Heart right ventricle (tissue), 16 donors: ENCODE data around the gene FAM168A. TPM values are rescaled to one million over a fixed set of nuclear protein-coding genes. Genes with fewer than 3 reads are reported as not detected.

Experiments
- ATAC-seq, 8 donors: fragments of 200-7000 bp; cut with Tn5 transposase; one replicate each; pipeline ENCODE4 v1.9.1; 2020; ENCODE audit warnings: mild to moderate bottlenecking in 8 of 8, moderate library complexity in 8 of 8, moderate number of reproducible peaks in 1 of 8
- DNase-seq, 2 donors: peaks; one replicate each; pipeline ENCODE4 v3.0.0-alpha.2; 2020
- H3K27ac ChIP-seq, 10 donors: fragments of 200-600 bp; sonication (generic) in 2 of 10; one replicate each; pipeline versions ENCODE4 v1.5.0 to v1.8.0; 2020 to 2022; ENCODE audit warnings: mild to moderate bottlenecking in 3 of 10
- H3K27me3 ChIP-seq, 7 donors: fragments of 200-600 bp; one replicate each; pipeline ENCODE4 v1.8.0; 2021 to 2022; ENCODE audit warnings: mild to moderate bottlenecking in 2 of 7
- H3K36me3 ChIP-seq, 9 donors: fragments of 200-600 bp; sonication (generic) in 1 of 9; one replicate each; pipeline versions ENCODE4 v1.5.0 to v1.8.0; 2020 to 2022; ENCODE audit warnings: mild to moderate bottlenecking in 2 of 9
- H3K4me1 ChIP-seq, 9 donors: fragments of 200-600 bp; sonication (generic) in 1 of 9; one replicate each; pipeline versions ENCODE4 v1.5.0 to v1.8.0; 2020 to 2022; ENCODE audit warnings: mild to moderate bottlenecking in 4 of 9
- H3K4me3 ChIP-seq, 10 donors: fragments of 200-600 bp; sonication (generic) in 2 of 10; one replicate each; pipeline versions ENCODE4 v1.5.0 to v1.8.0; 2020 to 2022; ENCODE audit warnings: mild to moderate bottlenecking in 7 of 10, moderate library complexity in 2 of 10
- H3K9me3 ChIP-seq, 11 donors: fragments of 200-600 bp in 10 of 11; sonication (generic) in 2 of 11; one replicate each; pipeline versions ENCODE4 v1.5.0 to v1.8.0; 2013 to 2022; ENCODE audit warnings: mild to moderate bottlenecking in 2 of 11, control low read depth in 1 of 11, moderate library complexity in 1 of 11
- CTCF ChIP-seq, 9 donors: fragments of 200-600 bp; sonication (generic) in 2 of 9; IDR thresholded peaks; one replicate each; pipeline versions ENCODE4 v1.5.0 to v1.8.0; 2021 to 2022; ENCODE audit warnings: antibody characterized with exemption in 9 of 9, mild to moderate bottlenecking in 5 of 9, moderate library complexity in 1 of 9
- WGBS, 2 donors: extraction: QIAGEN DNeasy Blood & Tissue Kit; methylation state at CpG; one replicate each; pipeline ENCODE4 v1.1.7; 2013; ENCODE audit warnings: inconsistent platforms in 1 of 2; 5-methylcytosine and 5-hydroxymethylcytosine counted together
- intact Hi-C, 10 donors: fragments of 100-400 bp; cut with DNase I; formaldehyde crosslinking; loops; one replicate each; pipeline versions ENCODE4 v1.11.1 to v1.14.2; 2022
- polyA plus RNA-seq, 2 donors: library from polyadenylated mRNA; stranded (reverse); fragments of 200-250 nt; gene quantifications; one replicate each; pipeline ENCODE4 v1.2.3, GENCODE V29; 2013
- total RNA-seq, 10 donors: library from RNA; stranded (reverse); fragmentation: NEBNext Ultra II Directional in 3 of 10; extraction: Animal tissue kit (Norgen Biotek cat#: 25700) in 3 of 10; gene quantifications; one replicate each; pipeline versions ENCODE4 v1.2.1 to v1.2.4, GENCODE V29; 2021 to 2023
- donor health status: Arrhythmogenic right ventricular cardiomyopathy.
- donor health status: ischemic (EF 13 %, LVEDD 7.1; RV severe dilation, severe dysfunction).
- donor health status: healthy with polysubstance abuse.
- donor health status: DM: no; HTN: yes; CAD: no.
- donor health status: DM: no; HTN: no; CAD: no.
- donor health status: ischemic (EF 25% LVEDD 6.9; RV normal size, moderate dysfunction).
- donor health status: ischemic (EF 25% LVEDD 5.7; RV mildly dilated, moderate dysfunction).
- donor health status: healthy.
- donor health status: DM: yes; HTN: yes; CAD: no.
- donor health status: Ischemic cardiomyopathy.
- donor health status: ischemic (EF 35%, LVEDD 5.7; RV mildly dilated, moderate dysfunction).
- donor health status: nonischemic (EF 11% LVEDD 7.7; RV severe dilation, severe dysfunction).
- donor health status: DM: yes; HTN: yes; CAD: no.
- donor health status: PGD.
- donor health status: ischemic (EF 29% LVEDD 5.4; RV normal size, mild dysfunction).
- donor health status: nonischemic (EF 23%, LVEDD 6.1; RV moderate dilation, normal function).

FAM168A gene
- total and polyA plus RNA-seq, 12 donors, result 7.9 to 37.1 (median 31.8) TPM

GRCh38 chr11:73555615-73556014, 42.3 kb downstream of the FAM168A start:
- Histone ChIP-seq H3K27me3 (no peaks in the 10 kb centered on the region), H3K36me3 (no peaks in the 10 kb centered on the region), H3K4me1 (peaks cover 0 to 53% (median 41%) of the 10 kb centered on the region in 9 donors), H3K4me3 (no peak overlapping the region), H3K27ac (peak overlapping the region in 7 of 10 donors; percentile 11 to 50 (median 37)), H3K9me3 (no peaks in the 10 kb centered on the region)
- intact Hi-C loops, result loop anchor here in 1 of 10 donors (10.0 kb wide), 1 partner anchor 91 kb away; no protein-coding TSS in a partner anchor
- peak in 6 of 8 donors; percentile 57 to 91 (median 82) for ATAC-seq
- DNase-seq, result peak in 1 of 2 donors; percentile 13
- no peak for TF ChIP-seq CTCF (IDR thresholded peaks at IDR 0.05)
- 47 to 72% methylated on average over 3 of the region's 3 CpGs for WGBS, 2 donors

GRCh38 chr11:73554671-73555320, 43.1 kb downstream of the FAM168A start:
- no peak overlapping the region for H3K4me3 ChIP-seq
- peaks cover 0 to 53% (median 41%) of the 10 kb centered on the region in 9 donors for H3K4me1 ChIP-seq
- DNase-seq (no peak), ATAC-seq (peak in 1 of 8 donors; percentile 13)
- H3K27me3 ChIP-seq, result no peaks in the 10 kb centered on the region
- no peak for TF ChIP-seq CTCF (IDR thresholded peaks at IDR 0.05)
- WGBS, 2 donors, result 77 to 100% methylated on average over 1 of the region's 1 CpG
- no peaks in the 10 kb centered on the region for H3K9me3 ChIP-seq
- intact Hi-C loops, result loop anchor here in 2 of 10 donors (5.0 to 10.0 kb wide), 2 partner anchors 43 to 90 kb away; partner anchors contain the start of gene FAM168A (in 1 of the 2)
- no peaks in the 10 kb centered on the region for H3K36me3 ChIP-seq
- peak overlapping the region in 7 of 10 donors; percentile 11 to 50 (median 35) for H3K27ac ChIP-seq

GRCh38 chr11:73553266-73553665, 44.6 kb downstream of the FAM168A start:
- H3K4me1 ChIP-seq, result peaks cover 0 to 48% (median 39%) of the 10 kb centered on the region in 9 donors
- WGBS, 2 donors, result 95 to 98% methylated on average over 2 of the region's 2 CpGs

GRCh38 chr11:73551677-73552076, 46.2 kb downstream of the FAM168A start:
- Histone ChIP-seq H3K9me3 (no peaks in the 10 kb centered on the region), H3K4me1 (peaks cover 0 to 49% (median 39%) of the 10 kb centered on the region in 9 donors), H3K27me3 (no peaks in the 10 kb centered on the region), H3K36me3 (no peaks in the 10 kb centered on the region), H3K4me3 (no peak overlapping the region), H3K27ac (peak overlapping the region in 8 of 10 donors; percentile 11 to 61 (median 32))
- intact Hi-C loops, result loop anchor here in 2 of 10 donors (5.0 to 10.0 kb wide), 2 partner anchors 46 to 87 kb away; partner anchors contain the start of gene FAM168A (in 1 of the 2)
- 23 to 49% methylated on average over 1 of the region's 1 CpG for WGBS, 2 donors
- peak in 5 of 8 donors; percentile 62 to 78 (median 66) for ATAC-seq
- TF ChIP-seq CTCF (IDR thresholded peaks at IDR 0.05), result no peak
- no peak for DNase-seq

More at GRCh38 chr11:73553266-73553665, 44.6 kb downstream of the FAM168A start:
- intact Hi-C loops, result loop anchor here in 2 of 10 donors (5.0 to 10.0 kb wide), 2 partner anchors 44 to 88 kb away; partner anchors contain the start of gene FAM168A (in 1 of the 2)
- Histone ChIP-seq H3K36me3 (no peaks in the 10 kb centered on the region), H3K9me3 (no peaks in the 10 kb centered on the region), H3K27me3 (no peaks in the 10 kb centered on the region), H3K4me3 (no peak overlapping the region), H3K27ac (no peak overlapping the region)
- no peak for TF ChIP-seq CTCF (IDR thresholded peaks at IDR 0.05)
- ATAC-seq (no peak), DNase-seq (no peak)
